ENCODE results near the gene CACNA1H. TPM values are rescaled to one million over a fixed set of nuclear protein-coding genes. Genes with fewer than 3 reads are reported as not detected.

CACNA1H gene
- polyA plus RNA-seq, 5 donors: 3.1 to 9.3 (median 4.7) TPM

DNA sequence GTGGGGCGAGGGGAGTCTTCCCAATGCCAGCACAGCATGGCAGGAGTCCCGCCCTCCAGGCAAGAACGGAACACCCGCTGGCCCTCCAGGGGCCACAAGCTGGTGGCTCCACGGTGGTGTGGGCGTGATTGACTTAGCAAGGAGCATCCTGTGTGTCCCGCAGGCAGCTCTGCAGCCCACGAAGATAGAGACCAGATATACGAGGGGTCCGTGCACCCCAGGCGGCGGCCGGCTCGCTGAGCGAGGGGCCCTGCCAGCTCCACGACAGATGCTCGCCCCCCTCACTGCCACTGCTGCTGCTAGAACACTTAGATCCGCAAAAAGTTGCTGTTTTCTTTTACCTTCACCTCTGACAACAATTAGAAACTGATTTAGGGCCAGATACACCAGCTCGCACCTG is 10.0 kb upstream of the CACNA1H start:
- DNase-seq: no peak

DNA sequence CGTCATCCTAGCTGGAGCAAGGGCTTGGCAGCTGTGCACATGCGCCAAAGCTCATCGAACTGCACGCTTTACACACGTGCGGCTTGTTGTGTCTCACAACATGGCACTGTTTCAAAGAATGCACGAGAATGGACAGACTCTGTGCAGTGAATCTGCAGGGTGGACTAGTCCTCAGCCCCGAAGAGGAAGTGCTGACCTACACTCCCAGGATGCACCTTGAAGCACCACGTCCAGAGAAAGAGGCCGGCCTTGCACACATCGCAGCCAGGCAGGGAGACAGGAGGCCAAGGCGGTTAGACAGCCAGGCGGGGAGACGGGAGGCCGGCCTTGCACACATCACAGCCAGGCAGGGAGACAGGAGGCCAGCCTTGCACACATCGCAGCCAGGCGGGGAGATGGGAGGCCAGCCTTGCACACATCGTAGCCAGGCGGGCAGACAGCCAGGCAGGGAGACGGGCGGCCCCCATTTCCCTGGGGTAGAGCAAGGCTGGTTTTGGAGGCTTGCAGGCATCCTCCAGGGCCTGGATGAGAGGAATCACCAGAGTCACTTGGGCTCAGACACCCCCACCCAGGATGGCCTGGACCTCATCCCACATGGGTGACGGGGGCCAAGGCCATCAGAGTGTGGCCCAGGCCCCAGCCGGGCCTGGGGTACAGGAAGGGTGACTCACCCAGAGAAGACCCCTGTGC is 9.0 kb upstream of the CACNA1H start:
- DNase-seq: no peak

DNA sequence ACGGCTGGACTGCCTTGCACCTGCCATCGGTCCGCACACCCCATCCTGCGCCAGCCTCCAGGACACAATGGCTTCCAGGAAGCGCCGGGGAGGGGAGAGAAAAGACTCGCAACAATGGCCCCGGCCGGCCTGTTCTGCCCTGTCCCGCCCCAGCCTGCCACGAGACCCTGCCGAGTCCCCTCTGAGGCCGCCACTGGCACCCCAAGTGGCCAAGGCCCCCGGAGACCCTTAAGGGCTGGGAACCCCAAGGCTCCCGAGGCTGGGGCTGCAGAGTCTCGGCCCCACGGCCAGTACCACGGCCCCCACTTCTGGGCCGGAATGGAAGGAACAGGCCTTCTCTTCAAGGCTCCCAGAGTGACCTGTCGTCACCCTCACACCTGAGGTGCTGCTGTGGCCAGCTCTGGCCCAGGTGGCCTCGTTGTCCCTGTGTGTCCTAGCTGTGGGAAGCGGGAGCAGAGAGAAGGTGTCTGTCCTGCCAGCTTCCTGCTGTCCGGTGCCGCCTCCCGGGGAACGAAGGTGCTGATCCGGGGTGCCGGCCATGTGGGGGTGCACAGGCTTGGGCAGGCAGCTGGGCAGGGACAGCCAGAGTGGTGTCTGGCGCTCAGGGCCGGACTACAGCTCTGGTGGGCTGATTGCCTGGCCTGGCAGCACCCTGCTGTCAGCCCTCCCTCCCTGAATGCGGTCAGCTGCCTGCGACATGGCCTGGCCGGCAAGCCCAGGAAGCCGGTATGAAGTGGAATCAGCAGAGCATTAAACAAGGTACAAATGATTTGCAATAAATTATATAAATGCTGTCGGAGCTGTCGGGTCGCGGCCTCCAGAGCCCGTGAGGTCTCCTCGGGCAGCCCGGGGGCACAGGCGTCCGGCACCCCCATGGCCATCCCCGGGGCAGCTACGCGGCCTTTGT is 8.2 kb upstream of the CACNA1H start:
- no peak for DNase-seq

DNA sequence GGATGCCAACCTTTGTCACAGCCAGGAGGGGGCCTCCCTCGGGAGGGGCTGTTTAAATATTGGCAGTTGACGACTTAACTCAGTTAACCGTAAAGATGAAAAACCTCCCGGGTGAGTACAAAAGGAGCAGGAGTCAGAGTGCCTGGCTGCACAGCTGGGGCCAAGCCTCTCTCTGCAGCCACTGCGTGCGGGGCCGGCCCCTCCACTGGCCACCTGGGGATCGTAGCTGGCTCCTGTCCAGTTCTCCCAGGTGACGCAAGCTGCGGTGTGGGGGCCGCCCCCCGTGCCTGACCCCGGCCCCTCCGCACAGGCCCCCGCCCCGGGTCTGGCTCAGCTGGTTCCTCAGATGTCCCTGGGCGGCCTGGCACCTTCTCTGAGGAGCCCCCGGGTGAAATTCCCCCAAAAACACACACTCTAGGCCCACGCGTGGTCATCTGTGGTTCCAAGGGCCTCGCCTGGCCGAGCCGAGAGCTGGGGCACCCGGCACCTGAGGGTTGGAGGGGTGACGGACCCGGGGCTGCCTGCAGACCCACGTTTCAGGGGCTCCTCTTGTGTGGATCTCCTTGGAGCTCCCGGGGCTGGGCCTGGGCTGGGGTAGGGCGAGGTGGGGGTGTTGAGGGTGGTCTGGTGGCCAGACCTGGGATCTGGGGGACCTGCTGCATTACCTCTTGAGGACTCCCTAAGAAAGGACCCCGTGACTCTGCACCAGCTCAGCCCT is 7.4 kb upstream of the CACNA1H start:
- no peak for DNase-seq

DNA sequence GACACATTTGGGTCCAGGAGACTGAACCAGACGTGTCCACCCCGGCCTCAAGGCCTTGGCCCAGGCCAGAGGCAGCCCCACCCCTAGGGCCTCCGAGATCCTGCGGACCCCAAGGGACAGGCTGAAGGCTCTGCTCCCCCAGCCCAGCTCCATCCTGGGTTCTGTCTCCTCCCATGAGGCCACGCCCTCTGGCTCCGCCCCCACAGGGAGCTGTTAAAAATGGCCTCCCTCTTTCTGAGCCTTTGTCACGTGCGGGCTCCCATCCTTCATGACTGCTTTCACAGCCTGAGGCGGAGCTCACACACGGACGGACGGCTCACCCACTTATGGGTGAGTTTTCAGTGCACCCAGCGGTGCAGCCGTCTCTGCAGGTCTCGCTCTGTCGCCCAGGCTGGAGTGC is 6.5 kb upstream of the CACNA1H start:
- no peak for DNase-seq

DNA sequence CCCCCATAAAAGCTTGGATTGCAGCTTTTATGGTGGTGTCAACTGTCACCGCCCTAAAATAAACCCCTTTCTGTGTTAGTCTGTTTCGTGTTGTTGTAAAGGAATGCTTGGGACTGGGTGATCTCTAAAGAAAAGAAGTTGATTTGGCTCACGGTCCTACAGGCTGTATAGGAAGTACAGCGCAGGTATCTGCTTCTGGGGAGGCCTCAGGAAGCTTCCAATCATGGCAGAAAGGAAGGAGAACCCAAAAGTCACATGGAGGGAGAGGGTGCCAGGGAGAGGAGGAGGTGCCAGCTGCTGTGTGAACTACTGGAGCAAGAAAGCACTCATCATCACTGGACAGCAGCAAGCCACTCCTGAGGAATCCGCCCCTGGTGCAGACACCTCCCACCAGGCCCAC is 5.9 kb upstream of the CACNA1H start:
- DNase-seq: no peak

DNA sequence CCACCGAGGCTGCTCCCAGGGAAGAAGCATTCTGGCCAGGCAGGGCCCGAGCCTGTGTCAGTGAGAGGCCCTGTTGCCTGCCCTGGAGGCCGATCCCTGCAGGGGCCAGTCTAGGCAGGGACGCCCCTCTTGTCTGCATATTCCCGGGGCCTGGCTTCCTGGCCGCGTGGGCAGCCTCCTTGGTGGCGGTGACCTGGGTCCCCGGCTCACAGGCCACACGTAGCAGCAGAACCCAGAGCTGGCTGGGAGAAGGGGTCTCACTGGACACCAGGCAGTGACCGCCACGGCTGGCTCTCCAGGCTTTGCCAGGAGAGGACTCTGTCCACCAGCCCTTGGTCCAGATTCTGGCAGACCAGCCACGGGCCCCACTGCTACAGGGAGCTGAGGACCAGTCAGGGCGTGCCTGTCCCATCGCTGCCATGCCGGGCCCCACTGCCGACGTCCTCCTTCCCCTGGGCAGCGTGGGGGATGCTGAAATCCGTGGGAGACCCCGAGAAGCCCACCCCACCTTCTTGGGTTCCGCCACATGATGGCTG is 3.7 kb upstream of the CACNA1H start:
- no peak for DNase-seq

DNA sequence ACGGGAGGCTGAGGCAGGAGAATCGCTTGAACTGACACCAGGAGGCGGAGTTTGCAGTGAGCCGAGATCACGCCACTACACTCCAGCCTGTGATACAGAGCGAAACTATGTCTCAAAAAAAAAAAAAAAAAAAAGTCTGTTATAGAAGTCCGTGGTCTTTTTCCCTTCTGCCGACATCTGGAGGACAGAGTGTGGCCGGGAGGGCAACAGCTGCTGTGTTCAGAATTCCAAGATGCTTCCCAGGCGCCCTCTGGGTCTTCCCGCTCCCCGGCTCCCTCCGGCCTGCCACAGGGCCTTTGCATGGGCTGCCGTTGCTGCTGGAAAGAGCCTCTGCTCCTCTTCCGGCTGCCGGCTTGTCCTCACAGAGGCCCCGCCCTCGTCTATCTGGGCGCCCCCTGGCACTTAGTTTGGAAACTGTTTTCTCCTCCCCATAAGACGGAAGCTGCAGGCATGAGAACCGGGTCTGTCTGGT is 2.4 kb upstream of the CACNA1H start:
- DNase-seq: no peak

DNA sequence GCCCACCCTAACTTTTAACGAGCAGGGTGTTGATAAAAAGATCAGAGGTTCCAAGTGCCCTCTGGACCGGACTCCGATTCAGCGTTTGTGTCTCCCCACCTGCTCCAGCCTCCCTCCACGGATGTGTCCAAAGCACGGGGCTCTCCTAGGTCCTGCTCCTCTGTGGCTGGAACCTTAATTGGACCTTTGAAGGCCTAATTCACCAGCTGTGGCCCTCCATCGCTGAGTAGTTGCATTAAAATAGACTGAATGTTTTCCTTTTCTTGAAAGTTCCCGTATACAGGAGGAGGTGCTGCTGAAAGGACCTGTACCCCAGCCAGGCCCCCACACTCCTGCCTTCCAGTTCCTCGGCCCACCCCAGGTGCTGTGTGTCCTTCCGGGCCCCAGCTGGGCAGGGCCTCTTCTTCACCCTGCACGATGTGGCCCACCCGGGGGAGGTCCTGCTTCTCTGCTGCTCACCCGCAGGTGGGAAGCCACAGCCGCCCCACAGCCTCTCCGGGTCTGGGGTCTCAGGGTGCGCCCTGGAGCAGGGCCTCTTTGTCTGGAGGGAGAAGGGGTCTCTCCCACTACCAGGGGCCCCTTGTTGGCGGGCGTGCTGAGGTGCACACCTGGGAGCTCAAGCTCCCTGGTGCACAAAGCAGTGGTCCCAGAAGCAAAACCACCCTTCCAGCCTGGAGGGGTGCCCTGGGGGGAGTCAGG is 1.3 kb upstream of the CACNA1H start:
- DNase-seq: no peak

DNA sequence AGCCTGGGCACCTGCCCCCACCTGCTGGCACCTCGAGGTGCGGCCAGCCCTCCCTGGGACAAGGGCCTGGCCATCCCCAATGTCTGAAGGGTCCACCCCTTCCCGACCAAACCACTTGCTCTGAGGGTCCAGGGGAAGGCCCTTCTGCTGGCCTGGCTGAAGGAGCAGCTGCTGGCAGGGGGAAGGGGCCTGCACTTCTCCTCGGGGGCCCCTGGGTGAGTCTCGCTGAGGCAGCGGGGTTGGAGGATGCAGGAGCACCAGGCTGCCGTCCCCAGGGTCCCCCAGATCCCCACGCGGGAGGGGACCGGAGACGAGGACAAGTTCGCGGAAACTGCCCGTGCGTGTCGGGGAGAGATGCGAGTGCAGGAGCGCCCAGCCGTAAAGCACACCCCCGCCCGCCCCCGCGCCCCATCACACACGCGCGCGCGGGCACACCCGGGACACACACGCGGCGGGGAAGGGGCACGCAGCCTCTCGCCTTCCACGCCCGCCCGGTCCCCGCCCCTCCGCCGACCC is 725 bp upstream of the CACNA1H start:
- DNase-seq: no peak

DNA sequence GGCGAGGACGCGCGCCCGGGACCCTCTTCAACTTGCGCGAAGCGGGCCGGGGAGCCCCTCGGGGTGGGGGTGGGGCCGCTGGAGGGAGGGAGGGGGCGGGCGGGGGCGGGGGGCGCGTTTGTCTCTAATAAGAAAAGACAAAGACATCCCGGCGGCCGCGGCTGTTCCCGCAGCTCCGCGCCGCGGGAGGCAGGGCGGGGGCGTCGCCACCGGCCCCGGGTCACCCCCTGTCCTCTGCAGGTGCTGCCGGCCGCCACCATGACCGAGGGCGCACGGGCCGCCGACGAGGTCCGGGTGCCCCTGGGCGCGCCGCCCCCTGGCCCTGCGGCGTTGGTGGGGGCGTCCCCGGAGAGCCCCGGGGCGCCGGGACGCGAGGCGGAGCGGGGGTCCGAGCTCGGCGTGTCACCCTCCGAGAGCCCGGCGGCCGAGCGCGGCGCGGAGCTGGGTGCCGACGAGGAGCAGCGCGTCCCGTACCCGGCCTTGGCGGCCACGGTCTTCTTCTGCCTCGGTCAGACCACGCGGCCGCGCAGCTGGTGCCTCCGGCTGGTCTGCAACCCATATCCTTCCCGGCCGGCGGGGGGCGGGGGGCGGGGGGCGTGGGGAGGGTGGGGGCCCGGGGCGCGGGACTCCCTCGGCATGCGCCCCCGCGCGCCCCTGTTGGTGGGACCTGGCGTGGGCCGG is 714 bp downstream of the CACNA1H start:
- no peak for DNase-seq

DNA sequence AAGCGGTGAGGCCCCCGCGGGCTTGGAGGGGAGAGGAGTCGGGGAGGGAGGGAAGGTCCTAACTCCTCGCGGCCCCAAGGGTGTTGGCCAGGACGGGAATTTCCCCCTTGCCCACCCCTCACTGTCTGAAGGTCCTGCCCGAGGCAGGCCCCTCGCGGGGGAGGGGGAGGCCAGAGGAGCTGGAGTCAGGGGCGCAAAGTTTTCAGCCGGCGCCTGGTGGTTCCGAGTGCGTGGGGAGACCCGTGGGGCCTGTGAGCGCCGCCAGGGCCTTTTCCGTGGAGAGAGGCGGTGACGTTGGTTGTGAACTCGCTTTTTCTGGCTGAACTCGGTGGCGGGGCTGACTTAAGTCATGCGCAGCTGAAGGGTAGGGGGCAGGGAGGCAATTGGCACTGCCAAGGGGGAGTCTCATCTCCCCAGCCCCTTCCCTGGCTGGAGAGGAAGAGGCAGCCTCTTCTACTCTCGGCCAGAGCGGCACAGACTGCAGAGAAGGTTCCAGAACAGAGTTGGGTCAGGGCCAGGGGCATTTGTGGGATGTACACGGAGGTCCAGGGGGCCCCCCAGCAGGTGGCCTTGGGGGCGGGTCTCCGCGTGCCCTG is 1.5 kb downstream of the CACNA1H start:
- no peak for DNase-seq

DNA sequence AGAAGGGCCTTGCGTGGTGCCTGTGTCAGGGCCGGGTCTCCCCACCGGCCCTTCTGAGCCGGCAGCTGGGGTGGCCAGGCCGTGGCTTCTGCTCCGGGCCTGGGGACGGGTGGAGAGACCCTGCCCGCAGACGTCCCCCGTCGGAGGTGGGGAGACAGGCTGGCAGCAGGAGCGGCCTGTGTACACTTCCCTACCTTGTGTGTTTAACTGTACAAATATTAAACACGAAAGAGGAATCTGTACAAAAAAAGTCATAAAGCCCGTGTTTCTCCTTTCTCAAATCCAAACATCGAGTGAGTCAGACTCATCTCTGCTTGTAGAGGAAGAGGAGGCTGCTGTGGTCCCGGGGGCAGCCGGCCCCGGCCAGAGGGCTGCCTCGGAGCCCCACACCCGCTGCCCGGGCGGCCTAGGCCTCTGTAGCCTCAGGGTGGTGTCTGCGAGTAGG is 2.0 kb downstream of the CACNA1H start:
- DNase-seq: no peak

DNA sequence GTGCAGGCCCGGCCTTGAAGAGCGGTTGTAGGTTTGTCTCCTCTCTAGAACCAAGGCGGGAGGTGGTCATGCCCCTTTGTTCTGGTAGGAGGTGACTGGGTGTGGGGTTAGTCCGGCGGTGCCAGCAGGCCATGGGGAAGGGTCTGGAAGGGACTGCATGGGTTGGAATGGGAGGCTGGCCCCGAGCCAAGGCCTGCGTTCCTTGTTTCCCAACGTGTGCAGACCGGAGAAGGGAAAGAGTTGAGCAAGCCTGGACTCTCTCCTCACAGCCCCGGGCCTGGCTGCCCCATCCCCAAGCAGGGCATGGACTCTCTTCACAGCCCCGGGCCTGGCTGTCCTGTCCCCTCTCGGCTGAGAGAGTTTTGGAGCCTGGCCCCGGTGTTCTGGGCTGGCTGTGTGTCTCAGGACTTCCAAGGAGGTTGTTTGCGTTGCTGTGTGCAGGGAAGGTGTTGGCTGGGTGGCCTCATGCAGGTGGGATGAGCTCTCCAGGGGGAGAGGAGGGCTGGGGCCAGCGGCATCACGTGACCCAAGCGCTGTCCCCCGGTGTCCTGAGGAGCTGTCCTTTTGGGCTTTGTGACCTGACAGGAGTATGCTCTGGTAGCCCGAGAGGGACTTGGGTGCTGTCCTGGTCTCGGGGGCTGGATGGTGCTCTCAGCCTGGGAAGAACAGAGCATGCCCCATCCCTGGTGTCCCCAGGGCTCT is 2.6 kb downstream of the CACNA1H start:
- DNase-seq: no peak

DNA sequence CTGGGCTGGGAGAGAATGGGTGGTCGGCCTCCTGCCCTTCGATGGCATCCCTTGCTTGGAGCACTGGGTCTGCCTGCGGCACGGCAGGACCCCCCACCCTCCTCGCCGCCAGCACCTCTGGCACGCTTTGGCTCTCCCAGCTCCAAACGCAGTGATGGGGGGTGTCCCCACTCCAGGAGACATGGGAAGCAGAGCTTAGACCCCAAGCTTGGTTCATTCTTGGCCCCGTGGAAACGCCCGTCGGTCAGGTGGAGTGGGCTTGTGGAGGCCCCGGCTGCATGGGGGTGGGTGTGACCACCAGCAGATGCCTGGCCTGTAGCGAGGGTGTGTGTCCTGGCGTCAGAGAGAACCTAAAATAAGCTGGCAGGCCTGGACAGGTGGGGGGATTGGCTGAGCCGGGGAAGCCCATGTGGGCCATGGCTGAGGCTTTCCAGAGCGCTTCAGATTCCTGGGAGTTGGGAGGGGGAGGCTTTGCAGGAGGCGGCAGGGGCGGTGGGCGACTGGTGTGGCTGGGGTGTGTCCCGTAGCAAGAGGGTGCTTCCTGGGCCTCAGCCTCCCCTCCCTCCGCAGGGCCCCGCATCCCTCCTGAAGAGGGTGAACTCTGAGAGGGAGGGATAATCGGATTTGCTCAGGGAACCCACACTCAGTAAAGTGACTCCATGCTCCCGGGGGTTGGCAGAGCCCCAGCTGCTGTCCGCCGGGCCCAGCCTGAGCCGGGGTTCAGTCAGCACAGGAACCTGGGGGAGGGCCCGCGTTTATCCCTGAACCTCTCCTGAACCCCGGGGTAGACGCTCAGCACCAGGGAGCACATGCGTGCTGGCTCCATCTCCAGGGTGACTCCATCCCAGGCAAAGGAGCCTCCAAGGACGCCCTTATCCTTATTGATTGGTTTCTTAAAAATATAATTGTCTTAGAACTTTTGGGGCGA is 3.4 kb downstream of the CACNA1H start:
- DNase-seq: no peak

DNA sequence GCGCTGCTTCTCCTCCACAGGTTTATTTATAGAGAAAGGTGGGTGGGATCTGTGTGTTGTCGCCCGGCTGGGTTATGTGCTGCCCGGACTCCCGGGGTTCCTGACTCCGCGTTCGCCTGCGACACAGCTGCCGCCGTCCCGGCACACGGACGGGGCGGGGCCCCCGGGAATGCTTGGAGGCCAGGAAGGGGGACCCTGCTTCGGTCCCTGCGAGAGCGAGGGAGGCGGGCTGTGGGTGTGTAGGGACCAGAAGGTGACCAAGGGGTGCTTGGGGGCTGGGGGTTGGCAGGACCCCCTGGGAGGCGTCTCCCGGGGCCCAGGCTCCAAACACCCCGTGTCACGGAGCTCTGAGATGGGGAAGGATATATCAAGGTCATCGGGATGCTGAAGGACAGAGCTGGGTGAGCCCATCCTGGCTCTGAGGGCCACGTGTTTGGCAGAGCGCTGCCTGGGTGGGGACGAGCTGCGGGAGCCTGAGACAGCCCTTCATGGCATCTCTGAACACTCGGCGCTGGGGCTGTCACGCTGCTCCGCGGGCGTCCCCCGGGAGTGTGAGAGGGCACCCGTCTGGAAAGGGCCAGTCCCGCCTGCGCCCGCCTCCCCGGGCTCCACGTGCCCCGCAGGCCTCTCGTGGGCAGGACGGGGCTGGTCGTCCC is 4.2 kb downstream of the CACNA1H start:
- no peak for DNase-seq

DNA sequence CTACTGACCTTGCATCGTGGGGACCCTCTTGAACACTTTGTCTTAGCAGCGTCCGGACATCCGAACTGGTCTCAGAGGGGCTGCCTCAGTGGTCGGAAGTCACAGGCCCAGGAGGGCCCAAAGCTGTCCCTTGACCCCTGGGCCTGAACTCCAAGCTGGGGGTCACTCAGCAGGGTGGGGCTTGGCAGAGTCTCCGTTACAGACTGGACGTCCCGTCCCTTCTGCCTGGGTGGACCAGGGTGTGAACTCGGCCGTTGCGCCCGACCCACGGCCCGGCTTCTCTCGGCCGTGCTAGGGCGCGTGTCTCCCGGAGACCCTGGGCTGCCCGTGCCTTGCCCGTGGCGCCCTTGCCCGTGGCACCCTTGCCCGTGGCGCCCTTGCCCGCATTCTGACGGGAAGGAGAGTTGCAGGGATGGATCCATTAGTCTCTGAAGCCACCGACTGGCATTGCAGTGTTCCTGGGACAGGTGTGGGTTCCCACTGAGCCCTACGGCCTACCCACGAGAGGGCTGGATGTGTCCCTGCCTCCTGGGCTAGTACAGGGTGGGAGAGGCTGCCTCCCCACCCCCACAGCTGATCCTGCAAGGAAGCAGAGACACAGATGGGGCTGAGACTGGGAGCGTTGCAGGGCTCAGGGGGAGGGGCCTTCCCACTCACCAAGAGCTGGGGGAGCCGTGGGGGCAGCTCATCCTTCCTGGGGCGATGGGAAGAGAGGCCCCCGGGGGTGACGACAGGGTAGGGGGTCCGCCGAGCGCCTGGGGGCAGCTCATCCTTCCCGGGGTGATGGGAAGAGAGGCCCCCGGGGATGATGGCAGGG is 4.9 kb downstream of the CACNA1H start:
- no peak for DNase-seq

Data from right lung (tissue), 5 donors.